ENCODE measurements around the gene FAM110C. TPM values are rescaled to one million over a fixed set of nuclear protein-coding genes. Genes with fewer than 3 reads are reported as not detected.

The FAM110C gene
- polyA plus RNA-seq, 1 of the 3 experiments (the other 2 are of a cell fraction), result not detected

GRCh38 chr2:29253-29652 lies 17.1 kb downstream of the FAM110C start:
- CTCF ChIA-PET, result interaction anchor here (1.2 to 1.7 kb wide), 2 partner anchors 10 to 113 kb away, joined by 3 to 8 read pairs; no protein-coding TSS in a partner anchor
- WGBS (ENCODE audit: low lambda C conversion rate), result 7% methylated on average over 1 of the region's 1 CpG
- H3K9me3 ChIP-seq, result no peaks in the 10 kb centered on the region
- H3K9ac ChIP-seq, result no peak overlapping the region
- TF ChIP-seq GATA2 (CRISPR knock-in tag; IDR thresholded peaks at IDR 0.05) (no peak), FOSL2 (IDR thresholded peaks at IDR 0.05; ENCODE audit: borderline replicate concordance, low read depth) (no peak), EP300 (IDR thresholded peaks at IDR 0.05; ENCODE audit: borderline replicate concordance in 1 of 2, low read depth in 1 of 2, low read length in 1 of 2) (no peak), TCF12 (IDR thresholded peaks at IDR 0.05) (no peak), JUND (IDR thresholded peaks at IDR 0.05) (no peak), YY1 (IDR thresholded peaks at IDR 0.05; ENCODE audit: low read depth) (no peak), IRF3 (IDR thresholded peaks at IDR 0.05; ENCODE audit: low read depth, low read length) (no peak), GABPA (IDR thresholded peaks at IDR 0.05; ENCODE audit: low read depth) (no peak), EZH2phosphoT487 (IDR thresholded peaks at IDR 0.05; ENCODE audit: borderline replicate concordance, low read depth) (no peak), MXI1 (IDR thresholded peaks at IDR 0.05; ENCODE audit: low read depth, low read length) (no peak), USF2 (IDR thresholded peaks at IDR 0.05; ENCODE audit: borderline replicate concordance, low read depth, low read length) (no peak), USF1 (IDR thresholded peaks at IDR 0.05; ENCODE audit: borderline replicate concordance, low read depth) (no peak), SIN3A (IDR thresholded peaks at IDR 0.05; ENCODE audit: borderline replicate concordance, low read depth, low read length) (no peak), NRF1 (IDR thresholded peaks at IDR 0.05; ENCODE audit: low read depth, low read length) (no peak), CTCF (IDR thresholded peaks at IDR 0.05) (no peak), FOXJ3 (CRISPR knock-in tag; IDR thresholded peaks at IDR 0.05) (no peak)
- H3K4me3 ChIP-seq (ENCODE audit: low read depth in 2 of 2, low read length in 1 of 2), result no peak overlapping the region
- no peaks in the 10 kb centered on the region for H4K20me1 ChIP-seq (ENCODE audit: insufficient read depth)
- H3K4me1 ChIP-seq (ENCODE audit: control insufficient read depth in 1 of 2, insufficient read depth in 2 of 2, low read depth in 1 of 2, low read length in 1 of 2), result no peaks in the 10 kb centered on the region
- H3K4me2 ChIP-seq, result no peak overlapping the region
- H3K27ac ChIP-seq (ENCODE audit: low read depth in 2 of 2, low read length in 1 of 2), result no peak overlapping the region
- no peaks in the 10 kb centered on the region for H3K36me3 ChIP-seq (replicated peaks in 1 of 2; ENCODE audit: control insufficient read depth in 1 of 2, insufficient read depth in 2 of 2, low read length in 1 of 2)
- no peaks in the 10 kb centered on the region for H3F3A ChIP-seq (replicated peaks; ENCODE audit: insufficient read depth)
- H3K27me3 ChIP-seq (ENCODE audit: insufficient read depth), result no peaks in the 10 kb centered on the region
- POLR2A ChIA-PET, result no interaction called here
- no peaks in the 10 kb centered on the region for H3K79me2 ChIP-seq (ENCODE audit: insufficient read depth)
- no peak for DNase-seq
- H3K9me2 ChIP-seq, result no peaks in the 10 kb centered on the region
- no peak overlapping the region for H2AFZ ChIP-seq (ENCODE audit: low read depth)

Data from SK-N-SH (cell line).